GM23248 (cell line): ENCODE data around the gene CATSPERD. TPM values are rescaled to one million over a fixed set of nuclear protein-coding genes. Genes with fewer than 3 reads are reported as not detected.

Source experiments
- DNase-seq: peaks from one replicate; pipeline ENCODE4 v3.0.0-alpha.2; 2015
- H2AFZ ChIP-seq: fragments of 200-600 bp; sonication (generic); 2 replicates; pipeline ENCODE4 v1.6.1; 2016; ENCODE audit warnings: antibody characterized with exemption
- H3F3A ChIP-seq: fragments of 200-600 bp; sonication (generic); 2 replicates; pipeline ENCODE4 v1.6.1; 2016; ENCODE audit warnings: mild to moderate bottlenecking, antibody characterized with exemption, mixed run types; ENCODE audit not compliant: insufficient read depth
- H3K27ac ChIP-seq: fragments of 200-600 bp; sonication (generic); 2 replicates; pipeline ENCODE4 v1.5.1; 2016; ENCODE audit warnings: mild to moderate bottlenecking
- H3K27me3 ChIP-seq: fragments of 200-600 bp; sonication (generic); replicated peaks from 2 replicates; pipeline ENCODE4 v1.6.1; 2016; ENCODE audit warnings: mild to moderate bottlenecking; ENCODE audit not compliant: insufficient read depth
- H3K36me3 ChIP-seq: fragments of 200-600 bp; sonication (generic); 2 replicates; pipeline ENCODE4 v1.6.1; 2016; ENCODE audit warnings: low read depth, mild to moderate bottlenecking
- H3K4me1 ChIP-seq: fragments of 200-600 bp; sonication (generic); 2 replicates; pipeline ENCODE4 v1.6.1; 2016; ENCODE audit warnings: mild to moderate bottlenecking; ENCODE audit not compliant: insufficient read depth
- H3K4me2 ChIP-seq: fragments of 200-600 bp; sonication (generic); one replicate; pipeline ENCODE4 v1.6.1; 2016; ENCODE audit warnings: mild to moderate bottlenecking; ENCODE audit not compliant: unreplicated experiment
- H3K4me3 ChIP-seq: fragments of 200-600 bp; sonication (generic); 2 replicates; pipeline ENCODE4 v1.5.1; 2016; ENCODE audit warnings: mild to moderate bottlenecking
- H3K79me2 ChIP-seq: fragments of 200-600 bp; sonication (generic); 2 replicates; pipeline ENCODE4 v1.6.1; 2016; ENCODE audit warnings: mild to moderate bottlenecking; ENCODE audit not compliant: insufficient read depth
- H3K9ac ChIP-seq: fragments of 200-600 bp; sonication (generic); 2 replicates; pipeline ENCODE4 v1.6.1; 2016; ENCODE audit warnings: mild to moderate bottlenecking
- H3K9me2 ChIP-seq: fragments of 200-600 bp; sonication (generic); 2 replicates; pipeline ENCODE4 v1.6.1; 2016; ENCODE audit warnings: mixed run types, mild to moderate bottlenecking, moderate library complexity; ENCODE audit not compliant: insufficient read depth
- H3K9me3 ChIP-seq: fragments of 200-600 bp; sonication (generic); one replicate; pipeline ENCODE4 v1.6.1; 2017; ENCODE audit warnings: low read depth
- H4K20me1 ChIP-seq: fragments of 200-600 bp; sonication (generic); 2 replicates; pipeline ENCODE4 v1.6.0; 2016; ENCODE audit not compliant: insufficient read depth
- EZH2 ChIP-seq: fragments of 200-600 bp; sonication (generic); IDR thresholded peaks from 2 replicates; pipeline ENCODE4 v1.6.1; 2018; ENCODE audit warnings: antibody characterized with exemption, mild to moderate bottlenecking; ENCODE audit not compliant: insufficient read depth, poor library complexity, severe bottlenecking
- EZH2phosphoT487 ChIP-seq: fragments of 200-600 bp; sonication (generic); IDR thresholded peaks from 2 replicates; pipeline ENCODE4 v1.6.1; 2018; ENCODE audit warnings: antibody characterized with exemption, moderate library complexity, mild to moderate bottlenecking, low read depth; ENCODE audit not compliant: insufficient read depth
- WGBS, 2 experiments: methylation state at CpG; one replicate each; pipeline ENCODE4 v1.1.6; 2015 to 2017; ENCODE audit warnings: low lambda C conversion rate in 2 of 2, low coverage in 1 of 2; ENCODE audit errors: missing lambda C conversion rate in 2 of 2; 5-methylcytosine and 5-hydroxymethylcytosine counted together
- in situ Hi-C: fragments of 300-500 bp; cut with MboI; formaldehyde crosslinking; loops from 2 replicates; pipeline ENCODE4 v1.15.0; 2020
- polyA plus RNA-seq: library from polyadenylated mRNA; unstranded; fragments of >200 nt; fragmentation: Nextera tagmentation; extraction: Ambion mirVana; gene quantifications from 2 replicates; pipeline ENCODE4 v1.2.1, GENCODE V29; 2016
- total RNA-seq: library from RNA; depleted of rRNA; stranded (reverse); fragments of >200 nt; shearing (Covaris generic); gene quantifications from 2 replicates; pipeline ENCODE4 v1.2.3, GENCODE V29; 2014

Gene CATSPERD
- total and polyA plus RNA-seq, 2 experiments from 2014 or later, result 0.22 TPM; not detected in 1

DNA sequence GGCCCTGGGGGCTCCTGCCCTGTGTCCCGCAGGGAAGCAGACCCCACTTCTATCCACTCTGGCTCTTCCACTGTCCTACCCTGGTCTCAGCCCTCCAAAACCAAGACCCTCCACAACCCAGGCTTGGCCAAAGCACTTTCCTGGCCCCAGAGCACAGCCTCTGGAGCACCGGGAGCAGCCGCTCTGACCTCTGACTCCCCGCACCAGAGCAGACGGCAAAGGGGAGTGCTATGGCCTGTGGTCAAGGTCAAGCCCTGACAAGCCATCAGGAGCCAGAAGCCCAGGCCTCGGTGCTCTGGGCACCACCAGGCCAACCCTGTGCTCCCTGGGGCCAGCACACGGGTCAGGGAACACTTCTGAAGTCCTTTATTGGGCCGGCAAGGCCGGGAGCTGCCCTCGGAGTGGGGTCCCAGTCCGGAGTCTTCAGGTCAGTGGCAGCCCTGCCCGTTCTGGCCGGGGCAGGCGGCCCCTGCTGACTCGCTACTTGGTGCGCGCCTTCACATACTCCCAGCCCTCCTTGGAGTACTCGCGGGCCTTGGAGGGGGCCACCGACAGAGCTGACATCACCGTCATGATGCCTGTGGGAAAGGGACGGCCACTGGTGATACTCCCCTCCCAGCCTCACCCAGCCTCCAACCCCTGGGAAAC is 42.2 kb upstream of the CATSPERD start:
- no peak for DNase-seq
- 97 to 98% methylated on average over 14 to 22 of the region's 22 CpGs for WGBS, 2 experiments
- Histone ChIP-seq H2AFZ (no peak overlapping the region), H4K20me1 (no peaks in the 10 kb centered on the region), H3K4me3 (no peak overlapping the region), H3K9me2 (no peaks in the 10 kb centered on the region), H3K9ac (no peak overlapping the region), H3K4me2 (no peak overlapping the region), H3K79me2 (peaks cover 15% of the 10 kb centered on the region), H3K4me1 (no peaks in the 10 kb centered on the region), H3K9me3 (no peaks in the 10 kb centered on the region), H3F3A (no peaks in the 10 kb centered on the region), H3K36me3 (no peaks in the 10 kb centered on the region), H3K27me3 (no peaks in the 10 kb centered on the region), H3K27ac (no peak overlapping the region)
- TF ChIP-seq EZH2phosphoT487, result no peak
- in situ Hi-C loops, result no loop called here

DNA sequence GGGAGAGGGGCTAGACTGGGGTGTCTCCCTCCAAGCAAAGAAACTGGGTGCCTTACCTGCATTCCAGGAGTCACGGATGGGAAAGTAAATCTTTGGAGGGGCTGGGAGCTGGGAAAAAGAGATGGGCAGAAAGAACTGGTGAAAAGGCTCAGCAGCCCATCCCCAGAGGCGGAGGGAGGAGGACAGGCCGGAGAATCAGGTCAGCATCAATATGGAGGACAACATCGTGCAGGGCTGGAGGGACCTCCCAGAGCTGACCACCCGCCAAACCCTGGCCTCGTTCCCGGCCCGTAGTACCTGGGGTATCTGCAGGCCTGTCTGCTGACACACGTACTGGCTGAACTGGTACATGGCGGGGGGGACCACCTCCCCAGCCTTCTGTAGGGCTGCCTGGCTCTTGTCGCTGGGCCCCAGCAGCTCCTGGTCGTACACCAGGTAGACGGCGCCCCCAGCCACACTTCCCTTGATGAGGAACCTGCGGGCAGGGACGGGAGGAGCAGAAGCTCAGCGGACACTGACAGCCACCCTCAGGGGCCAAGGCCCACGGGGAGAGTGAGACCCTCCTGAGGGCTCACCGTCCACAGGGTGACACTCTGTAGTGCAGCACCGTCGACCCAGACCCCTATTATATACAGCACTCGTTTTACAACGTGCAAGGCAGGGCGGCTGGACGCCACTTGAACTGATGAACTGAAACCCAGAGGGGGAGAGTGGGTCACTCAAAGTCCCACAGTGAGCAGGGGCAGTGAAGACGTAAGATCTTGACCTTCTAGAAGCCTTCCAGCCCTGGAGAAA is 41.0 kb upstream of the CATSPERD start:
- no peaks in the 10 kb centered on the region for H3K27me3 ChIP-seq
- H3K79me2 ChIP-seq, result peaks cover 15% of the 10 kb centered on the region
- TF ChIP-seq EZH2phosphoT487 (no peak), EZH2 (no peak)
- peak overlapping the region; percentile 85 for H3K4me2 ChIP-seq
- peak overlapping the region; percentile 53; the same call in 1 of the 2 replicates for H3K27ac ChIP-seq
- H3F3A ChIP-seq, result no peaks in the 10 kb centered on the region
- H3K36me3 ChIP-seq, result no peaks in the 10 kb centered on the region
- peak overlapping the region; percentile 90 for H3K9ac ChIP-seq
- H3K4me3 ChIP-seq, result peak overlapping the region; percentile 92
- no peaks in the 10 kb centered on the region for H3K4me1 ChIP-seq
- in situ Hi-C loops, result no loop called here
- H2AFZ ChIP-seq, result peak overlapping the region; percentile 78
- no peaks in the 10 kb centered on the region for H4K20me1 ChIP-seq
- no peak for DNase-seq
- no peaks in the 10 kb centered on the region for H3K9me3 ChIP-seq
- 28 to 30% methylated on average over 26 of the region's 26 CpGs for WGBS, 2 experiments
- no peaks in the 10 kb centered on the region for H3K9me2 ChIP-seq

DNA sequence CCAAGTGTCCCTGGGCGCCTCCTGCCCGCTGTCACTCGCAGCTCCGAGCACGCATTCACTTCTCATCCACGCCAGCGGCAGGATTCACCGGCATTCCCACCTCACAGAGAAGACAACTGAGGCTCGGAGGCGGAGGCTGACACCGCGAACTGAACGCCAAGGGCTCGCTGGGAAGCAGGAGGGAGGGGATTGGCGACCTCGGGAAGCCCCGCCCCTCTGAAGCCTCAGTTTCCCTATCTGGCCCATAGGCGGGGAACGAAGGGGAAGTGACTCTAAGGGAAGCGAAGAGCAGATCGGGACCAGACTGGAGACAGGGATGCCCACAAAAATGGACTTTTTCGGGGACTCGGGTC is 40.4 kb upstream of the CATSPERD start:
- H2AFZ ChIP-seq, result peak overlapping the region; percentile 78
- H3K4me2 ChIP-seq, result peak overlapping the region; percentile 85
- no peaks in the 10 kb centered on the region for H3F3A ChIP-seq
- H3K27ac ChIP-seq, result peak overlapping the region; percentile 53
- H3K9me2 ChIP-seq, result no peaks in the 10 kb centered on the region
- WGBS, 2 experiments, result 0 to 2% methylated on average over 21 to 22 of the region's 23 CpGs
- TF ChIP-seq EZH2 (no peak), EZH2phosphoT487 (no peak)
- peak overlapping the region; percentile 90 for H3K9ac ChIP-seq
- H3K36me3 ChIP-seq, result no peaks in the 10 kb centered on the region
- peak; percentile 67 for DNase-seq
- no peaks in the 10 kb centered on the region for H3K4me1 ChIP-seq
- peak overlapping the region; percentile 92 for H3K4me3 ChIP-seq
- no peaks in the 10 kb centered on the region for H4K20me1 ChIP-seq
- in situ Hi-C loops, result no loop called here
- peaks cover 15% of the 10 kb centered on the region for H3K79me2 ChIP-seq
- H3K27me3 ChIP-seq, result no peaks in the 10 kb centered on the region
- H3K9me3 ChIP-seq, result no peaks in the 10 kb centered on the region

DNA sequence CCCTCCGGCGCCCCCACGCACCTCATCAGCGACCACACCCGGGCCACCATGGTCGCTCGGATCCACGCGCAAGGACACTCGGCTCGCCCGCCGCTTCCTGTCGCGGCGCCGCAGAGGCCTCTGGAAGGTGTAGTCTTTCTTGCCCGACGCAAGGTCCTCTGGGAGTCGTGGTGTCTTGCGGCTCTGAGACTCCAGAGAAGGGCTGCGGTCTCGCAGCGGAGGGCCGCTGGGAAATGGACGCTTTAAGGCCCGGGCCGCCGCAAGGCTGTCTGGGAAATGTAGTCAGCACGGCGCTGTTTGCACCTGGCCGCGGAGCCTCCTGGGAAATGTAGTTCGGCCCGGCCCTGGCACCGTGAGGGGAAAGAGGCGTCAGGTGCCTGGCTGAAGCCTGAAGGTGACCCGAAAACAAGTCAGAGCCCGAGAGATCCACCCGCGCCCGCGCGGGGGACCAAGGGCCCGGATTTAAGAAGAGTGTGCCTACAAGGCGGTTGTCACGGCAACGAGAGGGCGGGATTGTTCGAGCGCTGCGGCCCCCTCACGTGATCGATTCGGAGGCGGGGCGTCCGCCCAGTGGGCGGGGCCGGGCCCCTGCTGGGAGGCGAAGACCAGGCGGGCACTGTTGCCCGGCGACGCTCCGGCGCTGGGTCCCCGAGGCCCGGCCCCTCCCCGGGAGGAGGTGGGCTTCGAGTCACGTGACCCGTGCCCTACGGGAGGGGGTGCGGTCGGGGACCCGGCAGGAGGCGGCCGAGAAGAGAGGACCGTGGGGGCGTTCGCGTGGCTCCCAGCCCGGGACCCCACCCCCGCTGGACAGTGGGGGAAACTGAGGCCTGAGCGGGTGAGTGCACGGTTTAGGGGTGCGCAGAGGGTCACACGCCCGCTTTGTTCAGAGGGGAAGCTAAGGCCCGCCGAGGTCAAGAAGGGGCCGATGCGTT is 39.7 kb upstream of the CATSPERD start, which contains the start of the genes HSD11B1L and MICOS13:
Gene HSD11B1L, plus strand, starts transcription at position 591 of the 932 bp plus-strand sequence. CDS start 3,806 bp downstream, outside the sequence.
Gene MICOS13, minus strand, starts transcription at position 80 of the 932 bp plus-strand sequence. Its CDS starts 30 bp downstream, at position 50.
- peak; percentile 100 for DNase-seq
- H3K27ac ChIP-seq, result peak within 1 kb of the TSS; percentile 53
- H3K4me3 ChIP-seq, result peak within 1 kb of the TSS; percentile 92
- in situ Hi-C loops, result no loop called here
- no peaks in the 10 kb centered on the region for H3K27me3 ChIP-seq
- no peaks in the 10 kb centered on the region for H3K4me1 ChIP-seq
- WGBS, 2 experiments, result 0 to 2% methylated on average over 70 to 71 of the region's 94 CpGs
- TF ChIP-seq EZH2 (no peak), EZH2phosphoT487 (no peak)
- peak within 1 kb of the TSS; percentile 85 for H3K4me2 ChIP-seq
- no peaks in the 10 kb centered on the region for H3K9me3 ChIP-seq
- peak within 1 kb of the TSS; percentile 78 for H2AFZ ChIP-seq
- H3K9me2 ChIP-seq, result no peaks in the 10 kb centered on the region
- H3K9ac ChIP-seq, result peak within 1 kb of the TSS; percentile 90
- no peaks in the 10 kb centered on the region for H3K36me3 ChIP-seq
- H3K79me2 ChIP-seq, result peaks cover 15% of the 10 kb centered on the region
- no peaks in the 10 kb centered on the region for H4K20me1 ChIP-seq
- no peaks in the 10 kb centered on the region for H3F3A ChIP-seq
